Spleen (tissue), 11 donors: ENCODE data around the gene TYSND1. TPM values are rescaled to one million over a fixed set of nuclear protein-coding genes. Genes with fewer than 3 reads are reported as not detected.

Experiments
- DNase-seq: peaks from one replicate; pipeline ENCODE4 v3.0.0-alpha.2; 2020
- H3K27ac ChIP-seq, 8 donors: fragments of 200-600 bp; sonication (generic) in 7 of 8; 1 replicate in 4 of 8; 2 replicates in 4 of 8; pipeline versions ENCODE4 v1.5.0 to v1.8.0; 2016 to 2021; ENCODE audit warnings: inconsistent platforms in 4 of 8, mild to moderate bottlenecking in 4 of 8, moderate library complexity in 1 of 8
- H3K27me3 ChIP-seq, 7 donors: fragments of 200-600 bp; sonication (generic) in 6 of 7; replicated peaks in 1 of 7; 1 replicate in 4 of 7; 2 replicates in 3 of 7; pipeline versions ENCODE4 v1.5.0 to v1.8.0; 2016 to 2021; ENCODE audit warnings: inconsistent platforms in 3 of 7, mild to moderate bottlenecking in 1 of 7
- H3K36me3 ChIP-seq, 6 donors: fragments of 200-600 bp; sonication (generic) in 5 of 6; 1 replicate in 4 of 6; 2 replicates in 2 of 6; pipeline versions ENCODE4 v1.5.0 to v1.8.0; 2016 to 2021; ENCODE audit warnings: inconsistent platforms in 2 of 6
- H3K4me1 ChIP-seq, 6 donors: fragments of 200-600 bp; sonication (generic) in 5 of 6; 1 replicate in 3 of 6; 2 replicates in 3 of 6; pipeline versions ENCODE4 v1.5.0 to v1.8.0; 2016 to 2021; ENCODE audit warnings: inconsistent platforms in 3 of 6
- H3K4me3 ChIP-seq, 8 donors: fragments of 200-600 bp; sonication (generic) in 7 of 8; 1 replicate in 4 of 8; 2 replicates in 4 of 8; pipeline versions ENCODE4 v1.5.0 to v1.8.0; 2016 to 2021; ENCODE audit warnings: inconsistent platforms in 4 of 8, mild to moderate bottlenecking in 4 of 8, moderate library complexity in 2 of 8
- H3K9me3 ChIP-seq, 8 donors: fragments of 200-600 bp; sonication (generic) in 7 of 8; 1 replicate in 4 of 8; 2 replicates in 4 of 8; pipeline versions ENCODE4 v1.5.0 to v1.8.0; 2016 to 2021; ENCODE audit warnings: inconsistent platforms in 4 of 8
- POLR2A ChIP-seq, 3 donors: fragments of 450-650 bp; IDR thresholded peaks; one replicate each; pipeline ENCODE4 v1.5.1; 2017; ENCODE audit warnings: antibody characterized with exemption in 3 of 3, mild to moderate bottlenecking in 1 of 3
- POLR2AphosphoS5 ChIP-seq, 3 donors: sonication (generic); formaldehyde crosslinking; IDR thresholded peaks; one replicate each; pipeline ENCODE4 v1.5.1; 2017; ENCODE audit warnings: antibody characterized with exemption in 3 of 3
- WGBS, 5 donors: extraction: QIAGEN DNeasy Blood & Tissue Kit in 3 of 5; methylation state at CpG; one replicate each; pipeline versions ENCODE4 v1.1.5 to v1.1.7; 2013 to 2018; 5-methylcytosine and 5-hydroxymethylcytosine counted together
- intact Hi-C: fragments of 100-400 bp; cut with DNase I; formaldehyde crosslinking; loops from one replicate; pipeline ENCODE4 v1.15.0; 2023; ENCODE audit warnings: low total_unique reads
- polyA plus RNA-seq, 3 donors: library from polyadenylated mRNA; stranded (reverse); fragments of 200-250 nt; gene quantifications; one replicate each; pipeline ENCODE4 v1.2.1, GENCODE V29; 2013
- total RNA-seq, 7 donors: library from RNA; depleted of rRNA in 3 of 7; stranded (reverse); fragments of >200 nt in 3 of 7; fragmentation: NEBNext Ultra II Directional in 4 of 7; extraction: Animal tissue kit (Norgen Biotek cat#: 25700) in 4 of 7; gene quantifications; one replicate each; pipeline versions ENCODE4 v1.1.0 to v1.2.1, GENCODE V29; 2016 to 2021
- TF ChIP-seq, protein P1 (sequence below), 11 experiments: fragments of 200-600 bp in 7 of 11; fragments of 450-650 bp in 4 of 11; sonication (generic) in 4 of 11; IDR thresholded peaks in 8 of 11; conservative IDR thresholded peaks in 3 of 11; 1 replicate in 7 of 11; 2 replicates in 4 of 11; pipeline versions ENCODE4 v1.4.0 to v1.8.0; 2016 to 2021; ENCODE audit warnings: antibody characterized with exemption in 11 of 11, inconsistent platforms in 4 of 11, mild to moderate bottlenecking in 1 of 11
- donor health status: healthy with polysubstance abuse.
- donor health status: DM: no; HTN: no; CAD: no; lungs with moderate emphysema.
- donor health status: DM: no; HTN: no; CAD: no.
- donor health status: Bipolar disorder and iron deficiency.
- donor health status: healthy.
- donor health status: DM: no; HTN: no; CAD: no.
- donor health status: DM: yes; HTN: yes; CAD: no.

Gene TYSND1
- total and polyA plus RNA-seq, 10 donors, result 14.1 to 20.9 (median 16.9) TPM

GRCh38 chr10:70144372-70145110 lies 2.0 kb downstream of the TYSND1 start:
- Histone ChIP-seq H3K27me3 (no peaks in the 10 kb centered on the region), H3K27ac (peak overlapping the region in 1 of 8 donors; percentile 94), H3K36me3 (peaks cover 0 to 45% (median 4%) of the 10 kb centered on the region in 6 donors), H3K4me3 (peak overlapping the region in 6 of 8 donors; percentile 85 to 96 (median 90)), H3K9me3 (no peaks in the 10 kb centered on the region), H3K4me1 (peaks cover 12 to 45% (median 28%) of the 10 kb centered on the region in 6 donors)
- intact Hi-C loops, result no loop called here
- no peak for DNase-seq
- TF ChIP-seq POLR2A (IDR thresholded peaks at IDR 0.05), result no peak
- TF ChIP-seq, protein P1, sequence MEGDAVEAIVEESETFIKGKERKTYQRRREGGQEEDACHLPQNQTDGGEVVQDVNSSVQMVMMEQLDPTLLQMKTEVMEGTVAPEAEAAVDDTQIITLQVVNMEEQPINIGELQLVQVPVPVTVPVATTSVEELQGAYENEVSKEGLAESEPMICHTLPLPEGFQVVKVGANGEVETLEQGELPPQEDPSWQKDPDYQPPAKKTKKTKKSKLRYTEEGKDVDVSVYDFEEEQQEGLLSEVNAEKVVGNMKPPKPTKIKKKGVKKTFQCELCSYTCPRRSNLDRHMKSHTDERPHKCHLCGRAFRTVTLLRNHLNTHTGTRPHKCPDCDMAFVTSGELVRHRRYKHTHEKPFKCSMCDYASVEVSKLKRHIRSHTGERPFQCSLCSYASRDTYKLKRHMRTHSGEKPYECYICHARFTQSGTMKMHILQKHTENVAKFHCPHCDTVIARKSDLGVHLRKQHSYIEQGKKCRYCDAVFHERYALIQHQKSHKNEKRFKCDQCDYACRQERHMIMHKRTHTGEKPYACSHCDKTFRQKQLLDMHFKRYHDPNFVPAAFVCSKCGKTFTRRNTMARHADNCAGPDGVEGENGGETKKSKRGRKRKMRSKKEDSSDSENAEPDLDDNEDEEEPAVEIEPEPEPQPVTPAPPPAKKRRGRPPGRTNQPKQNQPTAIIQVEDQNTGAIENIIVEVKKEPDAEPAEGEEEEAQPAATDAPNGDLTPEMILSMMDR (IDR thresholded peaks at IDR 0.05 in 8 of 11, conservative IDR thresholded peaks at IDR 0.05 in 3 of 11), result no peak
- TF ChIP-seq POLR2AphosphoS5 (IDR thresholded peaks at IDR 0.05), result no peak
- WGBS, 5 donors, result 83 to 90% (median 86%) methylated on average over 18 of the region's 18 CpGs

- Histone ChIP-seq H3K4me3 (no peak overlapping the region), H3K9me3 (no peaks in the 10 kb centered on the region), H3K27ac (no peak overlapping the region), H3K36me3 (peaks cover 0 to 43% (median 8%) of the 10 kb centered on the region in 6 donors), H3K27me3 (no peaks in the 10 kb centered on the region), H3K4me1 (peaks cover 12 to 40% (median 27%) of the 10 kb centered on the region in 6 donors)
- peak; percentile 61 for DNase-seq
- 89 to 95% (median 91%) methylated on average over 6 to 10 of the region's 10 CpGs for WGBS, 5 donors
- intact Hi-C loops, result no loop called here
- TF ChIP-seq, protein P1 (IDR thresholded peaks at IDR 0.05 in 8 of 11, conservative IDR thresholded peaks at IDR 0.05 in 3 of 11), result no peak
- no peak for TF ChIP-seq POLR2A (IDR thresholded peaks at IDR 0.05)
- TF ChIP-seq POLR2AphosphoS5 (IDR thresholded peaks at IDR 0.05), result no peak
Observed at GRCh38 chr10:70142555-70142954, 3.9 kb downstream of the TYSND1 start.

GRCh38 chr10:70140297-70140696 lies 6.2 kb downstream of the TYSND1 start:
- Histone ChIP-seq H3K27ac (no peak overlapping the region), H3K27me3 (no peaks in the 10 kb centered on the region), H3K4me1 (peaks cover 6 to 26% (median 16%) of the 10 kb centered on the region in 6 donors), H3K36me3 (peaks cover 0 to 43% (median 8%) of the 10 kb centered on the region in 6 donors), H3K4me3 (no peak overlapping the region), H3K9me3 (no peaks in the 10 kb centered on the region)
- intact Hi-C loops, result no loop called here
- WGBS, 5 donors, result 70 to 91% (median 84%) methylated on average over 5 of the region's 5 CpGs
- TF ChIP-seq, protein P1 (IDR thresholded peaks at IDR 0.05 in 8 of 11, conservative IDR thresholded peaks at IDR 0.05 in 3 of 11), result no peak
- TF ChIP-seq POLR2AphosphoS5 (IDR thresholded peaks at IDR 0.05), result no peak
- no peak for TF ChIP-seq POLR2A (IDR thresholded peaks at IDR 0.05)
- no peak for DNase-seq

GRCh38 chr10:70139997-70140250 lies 6.6 kb downstream of the TYSND1 start:
- intact Hi-C loops, result no loop called here
- TF ChIP-seq, protein P1 (IDR thresholded peaks at IDR 0.05 in 8 of 11, conservative IDR thresholded peaks at IDR 0.05 in 3 of 11), result no peak
- no peak for TF ChIP-seq POLR2AphosphoS5 (IDR thresholded peaks at IDR 0.05)
- no peak for TF ChIP-seq POLR2A (IDR thresholded peaks at IDR 0.05)
- H3K27me3 ChIP-seq, result no peaks in the 10 kb centered on the region
- peaks cover 2 to 22% (median 12%) of the 10 kb centered on the region in 6 donors for H3K4me1 ChIP-seq
- H3K9me3 ChIP-seq, result no peaks in the 10 kb centered on the region
- no peak overlapping the region for H3K4me3 ChIP-seq
- WGBS, 5 donors, result 90 to 96% (median 92%) methylated on average over 6 of the region's 6 CpGs
- peak; percentile 63 for DNase-seq
- H3K27ac ChIP-seq, result no peak overlapping the region
- H3K36me3 ChIP-seq, result peaks cover 0 to 43% (median 8%) of the 10 kb centered on the region in 6 donors
